Mesodermal cell (in vitro differentiated cells): ENCODE results near the gene ATP11A.

ENCODE experiments used
- H3K27ac ChIP-seq: 2 replicates; pipeline ENCODE4 v1.7.0; 2013; ENCODE audit warnings: mild to moderate bottlenecking, low read depth, low read length, moderate library complexity; ENCODE audit not compliant: severe bottlenecking
- H3K36me3 ChIP-seq: 2 replicates; pipeline ENCODE4 v1.7.1; 2013; ENCODE audit warnings: mild to moderate bottlenecking, low read length, moderate library complexity; ENCODE audit not compliant: control insufficient read depth, insufficient read depth
- H3K4me1 ChIP-seq: one replicate; pipeline ENCODE4 v1.7.1; 2013; ENCODE audit warnings: mild to moderate bottlenecking, low read length; ENCODE audit not compliant: insufficient read depth, control insufficient read depth, poor library complexity, severe bottlenecking
- H3K4me3 ChIP-seq: 2 replicates; pipeline ENCODE4 v1.7.0; 2013; ENCODE audit warnings: low read length, control low read depth, mild to moderate bottlenecking; ENCODE audit not compliant: insufficient read depth, poor library complexity, severe bottlenecking; ENCODE audit errors: extremely low read depth
- H3K9me3 ChIP-seq: 2 replicates; pipeline ENCODE4 v1.7.1; 2013; ENCODE audit warnings: mild to moderate bottlenecking, low read length, moderate library complexity; ENCODE audit not compliant: control insufficient read depth
- WGBS, 2 experiments: methylation state at CpG; one replicate each; pipeline ENCODE4 v1.1.5; 2013; ENCODE audit warnings: missing lambda C conversion rate in 2 of 2; ENCODE audit not compliant: insufficient coverage in 2 of 2; 5-methylcytosine and 5-hydroxymethylcytosine counted together

ATP11A gene

GRCh38 chr13:112923962-112924361 lies 234.1 kb downstream of the ATP11A start:
- no peaks in the 10 kb centered on the region for H3K4me1 ChIP-seq
- 93% methylated on average over 7 to 8 of the region's 12 CpGs for WGBS, 2 experiments
- no peaks in the 10 kb centered on the region for H3K36me3 ChIP-seq
- no peak overlapping the region for H3K27ac ChIP-seq
- H3K4me3 ChIP-seq = no peak overlapping the region
- no peaks in the 10 kb centered on the region for H3K9me3 ChIP-seq

GRCh38 chr13:112924365-112924764 lies 234.5 kb downstream of the ATP11A start:
- Histone ChIP-seq H3K4me1 (no peaks in the 10 kb centered on the region), H3K27ac (no peak overlapping the region), H3K4me3 (no peak overlapping the region), H3K36me3 (no peaks in the 10 kb centered on the region), H3K9me3 (no peaks in the 10 kb centered on the region)
- no CpG with 5 or more reads among the region's 2 CpGs for WGBS, 2 experiments

GRCh38 chr13:112926003-112926402 lies 236.2 kb downstream of the ATP11A start:
- WGBS, 2 experiments = 94 to 98% methylated on average over 15 of the region's 15 CpGs
- Histone ChIP-seq H3K27ac (no peak overlapping the region), H3K36me3 (no peaks in the 10 kb centered on the region), H3K4me3 (no peak overlapping the region), H3K9me3 (no peaks in the 10 kb centered on the region), H3K4me1 (no peaks in the 10 kb centered on the region)

GRCh38 chr13:112926993-112927392 lies 237.2 kb downstream of the ATP11A start:
- H3K27ac ChIP-seq = no peak overlapping the region
- no peaks in the 10 kb centered on the region for H3K9me3 ChIP-seq
- H3K36me3 ChIP-seq = no peaks in the 10 kb centered on the region
- 89 to 98% methylated on average over 5 of the region's 5 CpGs for WGBS, 2 experiments
- H3K4me3 ChIP-seq = no peak overlapping the region
- peaks cover 3% of the 10 kb centered on the region for H3K4me1 ChIP-seq

GRCh38 chr13:112928020-112928971 lies 238.5 kb downstream of the ATP11A start:
- Histone ChIP-seq H3K27ac (no peak overlapping the region), H3K4me3 (no peak overlapping the region), H3K36me3 (no peaks in the 10 kb centered on the region), H3K9me3 (no peaks in the 10 kb centered on the region), H3K4me1 (peaks cover 3% of the 10 kb centered on the region)
- 82 to 89% methylated on average over 10 of the region's 21 CpGs for WGBS, 2 experiments

GRCh38 chr13:112928972-112929782 lies 239.3 kb downstream of the ATP11A start:
- peaks cover 3% of the 10 kb centered on the region for H3K4me1 ChIP-seq
- H3K27ac ChIP-seq = no peak overlapping the region
- H3K36me3 ChIP-seq = no peaks in the 10 kb centered on the region
- no peak overlapping the region for H3K4me3 ChIP-seq
- H3K9me3 ChIP-seq = no peaks in the 10 kb centered on the region
- 65 to 72% methylated on average over 20 to 21 of the region's 21 CpGs for WGBS, 2 experiments

GRCh38 chr13:112929783-112930055 lies 239.9 kb downstream of the ATP11A start:
- 80 to 89% methylated on average over 7 to 8 of the region's 8 CpGs for WGBS, 2 experiments
- no peak overlapping the region for H3K4me3 ChIP-seq
- no peak overlapping the region for H3K27ac ChIP-seq
- H3K9me3 ChIP-seq = no peaks in the 10 kb centered on the region
- no peaks in the 10 kb centered on the region for H3K36me3 ChIP-seq
- peaks cover 3% of the 10 kb centered on the region for H3K4me1 ChIP-seq

- Histone ChIP-seq H3K4me1 (peaks cover 3% of the 10 kb centered on the region), H3K4me3 (no peak overlapping the region), H3K27ac (no peak overlapping the region), H3K36me3 (no peaks in the 10 kb centered on the region), H3K9me3 (no peaks in the 10 kb centered on the region)
These were observed 240.4 kb downstream of the ATP11A start for GRCh38 chr13:112930192-112930591.

GRCh38 chr13:112931028-112931934 lies 241.4 kb downstream of the ATP11A start:
- H3K4me1 ChIP-seq = peaks cover 3% of the 10 kb centered on the region
- H3K9me3 ChIP-seq = no peaks in the 10 kb centered on the region
- H3K4me3 ChIP-seq = no peak overlapping the region
- H3K27ac ChIP-seq = no peak overlapping the region
- 71 to 77% methylated on average over 24 to 28 of the region's 32 CpGs for WGBS, 2 experiments
- no peaks in the 10 kb centered on the region for H3K36me3 ChIP-seq

- Histone ChIP-seq H3K4me3 (no peak overlapping the region), H3K27ac (no peak overlapping the region), H3K9me3 (no peaks in the 10 kb centered on the region), H3K36me3 (no peaks in the 10 kb centered on the region), H3K4me1 (peaks cover 3% of the 10 kb centered on the region)
- WGBS, 2 experiments = 67 to 69% methylated on average over 8 of the region's 9 CpGs
These were observed 243.1 kb downstream of the ATP11A start for GRCh38 chr13:112932971-112933370.
